ENCODE measurements around the gene FAM151A.

Gene FAM151A

GRCh38 chr1:54599211-54599823 is 24.0 kb downstream of the FAM151A start:
- Histone ChIP-seq H3K9me3 (no peaks in the 10 kb centered on the region), H3K36me3 (peaks cover 16% of the 10 kb centered on the region), H3K4me1 (ENCODE audit: control insufficient read depth in 1 of 2, insufficient read depth in 1 of 2, low read depth in 1 of 2, low read length in 1 of 2) (no peaks in the 10 kb centered on the region), H3K27me3 (no peaks in the 10 kb centered on the region), H3K27ac (no peak overlapping the region), H3K4me3 (ENCODE audit: low read depth in 1 of 2, low read length in 1 of 2) (no peak overlapping the region)
- no peak for TF ChIP-seq CTCF (IDR thresholded peaks at IDR 0.05)

GRCh38 chr1:54597455-54598030 is 25.8 kb downstream of the FAM151A start:
- no peaks in the 10 kb centered on the region for H3K4me1 ChIP-seq (ENCODE audit: control insufficient read depth in 1 of 2, insufficient read depth in 1 of 2, low read depth in 1 of 2, low read length in 1 of 2)
- TF ChIP-seq CTCF (IDR thresholded peaks at IDR 0.05): no peak
- H3K4me3 ChIP-seq (ENCODE audit: low read depth in 1 of 2, low read length in 1 of 2): no peak overlapping the region
- no peaks in the 10 kb centered on the region for H3K9me3 ChIP-seq
- H3K27me3 ChIP-seq: no peaks in the 10 kb centered on the region
- H3K27ac ChIP-seq: no peak overlapping the region
- peaks cover 22% of the 10 kb centered on the region for H3K36me3 ChIP-seq

GRCh38 chr1:54596756-54597155 is 26.6 kb downstream of the FAM151A start:
- Histone ChIP-seq H3K4me1 (ENCODE audit: control insufficient read depth in 1 of 2, insufficient read depth in 1 of 2, low read depth in 1 of 2, low read length in 1 of 2) (no peaks in the 10 kb centered on the region), H3K27ac (no peak overlapping the region), H3K4me3 (ENCODE audit: low read depth in 1 of 2, low read length in 1 of 2) (no peak overlapping the region), H3K9me3 (no peaks in the 10 kb centered on the region), H3K36me3 (peaks cover 22% of the 10 kb centered on the region), H3K27me3 (no peaks in the 10 kb centered on the region)
- no peak for TF ChIP-seq CTCF (IDR thresholded peaks at IDR 0.05)

GRCh38 chr1:54595956-54596498 is 27.3 kb downstream of the FAM151A start:
- no peak overlapping the region for H3K27ac ChIP-seq
- TF ChIP-seq CTCF (IDR thresholded peaks at IDR 0.05): no peak
- no peaks in the 10 kb centered on the region for H3K9me3 ChIP-seq
- H3K36me3 ChIP-seq: peaks cover 15% of the 10 kb centered on the region
- H3K4me3 ChIP-seq (ENCODE audit: low read depth in 1 of 2, low read length in 1 of 2): no peak overlapping the region
- no peaks in the 10 kb centered on the region for H3K4me1 ChIP-seq (ENCODE audit: control insufficient read depth in 1 of 2, insufficient read depth in 1 of 2, low read depth in 1 of 2, low read length in 1 of 2)
- H3K27me3 ChIP-seq: no peaks in the 10 kb centered on the region

GRCh38 chr1:54594463-54594862 is 28.9 kb downstream of the FAM151A start:
- no peak for TF ChIP-seq CTCF (IDR thresholded peaks at IDR 0.05)
- H3K9me3 ChIP-seq: no peaks in the 10 kb centered on the region
- H3K4me1 ChIP-seq (ENCODE audit: control insufficient read depth in 1 of 2, insufficient read depth in 1 of 2, low read depth in 1 of 2, low read length in 1 of 2): no peaks in the 10 kb centered on the region
- H3K27me3 ChIP-seq: no peaks in the 10 kb centered on the region
- no peak overlapping the region for H3K4me3 ChIP-seq (ENCODE audit: low read depth in 1 of 2, low read length in 1 of 2)
- no peak overlapping the region for H3K27ac ChIP-seq
- peaks cover 15% of the 10 kb centered on the region for H3K36me3 ChIP-seq
